Measurements from ENCODE around the gene PRKAG1.

Gene PRKAG1

GRCh38 chr12:49000346-49000745 is 18.2 kb downstream of the PRKAG1 start:
- ChIA-PET POLR2A (interaction anchor here (0.9 to 1.8 kb wide), 2 partner anchors 13 to 43 kb away, joined by 3 to 5 read pairs; partner anchors contain the start of gene ARF3), CTCF (interaction anchor here (0.6 to 5.7 kb wide), 13 partner anchors 10 to 975 kb away, joined by 3 to 37 read pairs (median 5); a partner anchor contains a TSS)
- H3K36me3 ChIP-seq (ENCODE audit: control insufficient read depth in 2 of 2, insufficient read depth in 1 of 2, low read length in 2 of 2) = peaks cover 19 to 53% of the 10 kb centered on the region in 2 experiments
- H3K9me3 ChIP-seq (ENCODE audit: control insufficient read depth, insufficient read depth, low read depth, low read length) = no peaks in the 10 kb centered on the region
- no peak overlapping the region for H3K4me3 ChIP-seq (ENCODE audit: low read depth, low read length)
- TF ChIP-seq ZNF404 (tag by site-specific recombination; IDR thresholded peaks at IDR 0.05) (no peak), ZNF184 (tag by site-specific recombination; IDR thresholded peaks at IDR 0.05) (no peak), ZEB2 (tag by site-specific recombination; IDR thresholded peaks at IDR 0.05) (no peak), ZNF747 (tag by site-specific recombination; IDR thresholded peaks at IDR 0.05) (no peak), ZNF561 (tag by site-specific recombination; IDR thresholded peaks at IDR 0.05; ENCODE audit: borderline replicate concordance) (no peak), ZNF362 (tag by site-specific recombination; IDR thresholded peaks at IDR 0.05) (no peak), ZNF138 (tag by site-specific recombination; IDR thresholded peaks at IDR 0.05; ENCODE audit: borderline replicate concordance) (no peak), ZNF692 (tag by site-specific recombination; IDR thresholded peaks at IDR 0.05) (no peak), BCL11B (tag by site-specific recombination; IDR thresholded peaks at IDR 0.05; ENCODE audit: low read depth) (no peak), ZNF645 (tag by site-specific recombination; IDR thresholded peaks at IDR 0.05) (no peak), REPIN1 (tag by site-specific recombination; IDR thresholded peaks at IDR 0.05; ENCODE audit: low read depth) (no peak), ZNF280D (tag by site-specific recombination; IDR thresholded peaks at IDR 0.05) (no peak)
- no peak overlapping the region for H3K27ac ChIP-seq (ENCODE audit: extremely low read depth, low read depth, low read length)
- peaks cover 6% of the 10 kb centered on the region for H3K4me1 ChIP-seq (ENCODE audit: control insufficient read depth, insufficient read depth, low read length)

GRCh38 chr12:48999371-49000131 is 19.0 kb downstream of the PRKAG1 start, which contains the start of gene DDN:
Gene DDN, minus strand, starts transcription at chr12:48999375. Its CDS starts 88 bp downstream, at chr12:48999287.
- peak within 1 kb of the TSS; percentile 40 for H3K4me3 ChIP-seq (ENCODE audit: low read depth, low read length)
- POLR2A ChIA-PET = interaction anchor here (1.8 to 1.9 kb wide), 2 partner anchors 12 to 56 kb away, joined by 4 to 5 read pairs; no protein-coding TSS in a partner anchor
- CTCF ChIA-PET = interaction anchor here (0.6 to 5.7 kb wide), 12 partner anchors 10 to 108 kb away, joined by 3 to 37 read pairs (median 4); a partner anchor contains a TSS
- peaks cover 13 to 45% of the 10 kb centered on the region in 2 experiments; a peak in 2 of 3 replicates for H3K36me3 ChIP-seq (ENCODE audit: control insufficient read depth in 2 of 2, insufficient read depth in 1 of 2, low read length in 2 of 2)
- peaks cover 6% of the 10 kb centered on the region for H3K4me1 ChIP-seq (ENCODE audit: control insufficient read depth, insufficient read depth, low read length)
- no peaks in the 10 kb centered on the region for H3K9me3 ChIP-seq (ENCODE audit: control insufficient read depth, insufficient read depth, low read depth, low read length)
- peak within 1 kb of the TSS; percentile 49; the same call in 1 of the 2 replicates for H3K27ac ChIP-seq (ENCODE audit: extremely low read depth, low read depth, low read length)
- TF ChIP-seq KLF8 (tag by site-specific recombination; IDR thresholded peaks at IDR 0.05) (peak; percentile 64; the same call in 1 of the 2 replicates), ZNF169 (tag by site-specific recombination; IDR thresholded peaks at IDR 0.05) (no peak), ZNF24 (tag by site-specific recombination; IDR thresholded peaks at IDR 0.05) (peak; percentile 43; the same call in 1 of the 2 replicates), KLF10 (tag by site-specific recombination; IDR thresholded peaks at IDR 0.05) (0 out of 2 replicates have a peak, but pooled peaks have one; percentile 27), ZNF530 (tag by site-specific recombination; IDR thresholded peaks at IDR 0.05; ENCODE audit: low read depth) (no peak), MEIS1 (CRISPR knock-in tag; IDR thresholded peaks at IDR 0.05; ENCODE audit: borderline replicate concordance) (no peak), ZNF623 (tag by site-specific recombination; IDR thresholded peaks at IDR 0.05) (no peak), SP3 (tag by site-specific recombination; IDR thresholded peaks at IDR 0.05) (peak; percentile 76), ZNF610 (tag by site-specific recombination; IDR thresholded peaks at IDR 0.05; ENCODE audit: borderline replicate concordance) (no peak), ZBTB10 (tag by site-specific recombination; IDR thresholded peaks at IDR 0.05) (peak; percentile 96)

All from HEK293 (cell line).